ENCODE data around the gene EPN3.

The EPN3 gene

DNA sequence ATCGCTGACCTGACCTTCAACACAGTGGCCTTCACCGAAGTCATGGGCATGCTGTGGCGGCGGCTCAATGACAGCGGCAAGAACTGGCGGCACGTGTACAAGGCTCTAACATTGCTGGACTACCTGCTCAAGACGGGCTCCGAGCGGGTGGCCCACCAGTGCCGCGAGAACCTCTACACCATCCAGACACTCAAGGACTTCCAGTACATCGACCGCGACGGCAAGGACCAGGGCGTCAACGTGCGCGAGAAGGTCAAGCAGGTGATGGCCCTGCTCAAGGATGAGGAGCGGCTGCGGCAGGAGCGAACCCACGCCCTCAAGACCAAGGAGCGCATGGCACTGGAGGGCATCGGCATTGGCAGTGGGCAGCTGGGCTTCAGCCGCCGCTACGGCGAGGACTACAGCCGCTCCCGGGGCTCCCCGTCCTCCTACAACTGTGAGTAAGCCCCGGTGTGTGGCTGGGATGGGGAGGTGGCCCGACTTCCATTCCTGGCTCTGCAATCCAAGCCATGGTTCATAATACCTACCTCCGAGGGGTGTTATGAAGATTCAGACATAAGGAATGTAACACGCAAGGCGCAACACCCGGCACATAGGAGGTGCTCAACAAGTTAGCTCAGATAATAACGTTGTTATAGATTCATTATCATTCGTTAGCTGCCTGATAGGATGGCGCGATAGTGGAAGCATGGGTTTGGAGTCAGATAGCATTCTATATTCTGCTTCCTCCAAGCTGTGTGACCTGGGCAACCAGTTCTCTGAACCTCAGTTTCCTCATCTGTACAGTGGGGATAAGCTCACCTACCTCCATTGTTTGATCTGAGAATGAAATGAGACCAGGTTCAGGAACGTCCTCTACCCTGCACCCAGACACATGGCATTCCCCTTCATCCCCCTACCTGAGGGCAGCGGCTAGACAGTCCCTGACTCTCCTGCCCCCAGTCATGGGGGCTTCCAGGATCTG is 4.4 kb downstream of the EPN3 start:
- no peak for DNase-seq

DNA sequence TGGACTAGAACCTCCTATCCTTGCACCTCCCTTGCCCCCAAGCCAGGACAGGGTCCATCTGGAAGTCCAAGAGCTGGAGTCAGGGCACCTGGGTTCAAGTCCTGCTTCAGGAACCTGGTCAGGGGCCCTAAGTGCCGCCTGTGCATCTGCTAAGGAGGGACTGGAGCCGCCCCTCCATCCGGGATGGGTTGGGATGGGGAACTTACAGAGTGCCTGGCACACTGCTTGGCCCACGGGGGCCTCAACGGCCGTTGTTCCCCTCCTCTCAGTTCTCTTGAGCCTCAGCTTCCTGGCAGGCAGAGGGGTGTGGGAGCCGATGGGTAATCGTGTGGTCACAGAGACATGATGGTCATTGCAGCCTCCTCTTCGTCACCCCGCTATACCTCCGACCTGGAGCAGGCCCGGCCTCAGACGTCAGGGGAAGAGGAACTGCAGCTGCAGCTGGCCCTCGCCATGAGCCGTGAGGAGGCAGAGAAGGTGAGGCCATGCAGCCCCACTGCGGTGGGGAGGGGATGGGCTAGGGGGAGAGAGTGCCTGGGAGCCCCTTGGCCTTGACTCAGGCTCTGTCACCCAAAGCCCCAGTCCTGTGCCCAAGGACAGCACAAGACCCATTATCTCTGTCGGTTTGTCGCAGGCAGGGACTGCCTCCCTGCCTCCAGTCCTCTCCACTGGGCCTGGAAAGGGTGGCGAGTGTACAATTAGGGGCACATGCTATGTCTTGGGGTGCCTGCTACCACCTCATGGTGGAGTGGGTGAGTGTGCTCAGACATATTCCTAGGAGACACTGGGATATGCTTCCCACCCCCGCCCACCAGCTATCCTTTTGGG is 5.4 kb downstream of the EPN3 start:
- DNase-seq = no peak

DNA sequence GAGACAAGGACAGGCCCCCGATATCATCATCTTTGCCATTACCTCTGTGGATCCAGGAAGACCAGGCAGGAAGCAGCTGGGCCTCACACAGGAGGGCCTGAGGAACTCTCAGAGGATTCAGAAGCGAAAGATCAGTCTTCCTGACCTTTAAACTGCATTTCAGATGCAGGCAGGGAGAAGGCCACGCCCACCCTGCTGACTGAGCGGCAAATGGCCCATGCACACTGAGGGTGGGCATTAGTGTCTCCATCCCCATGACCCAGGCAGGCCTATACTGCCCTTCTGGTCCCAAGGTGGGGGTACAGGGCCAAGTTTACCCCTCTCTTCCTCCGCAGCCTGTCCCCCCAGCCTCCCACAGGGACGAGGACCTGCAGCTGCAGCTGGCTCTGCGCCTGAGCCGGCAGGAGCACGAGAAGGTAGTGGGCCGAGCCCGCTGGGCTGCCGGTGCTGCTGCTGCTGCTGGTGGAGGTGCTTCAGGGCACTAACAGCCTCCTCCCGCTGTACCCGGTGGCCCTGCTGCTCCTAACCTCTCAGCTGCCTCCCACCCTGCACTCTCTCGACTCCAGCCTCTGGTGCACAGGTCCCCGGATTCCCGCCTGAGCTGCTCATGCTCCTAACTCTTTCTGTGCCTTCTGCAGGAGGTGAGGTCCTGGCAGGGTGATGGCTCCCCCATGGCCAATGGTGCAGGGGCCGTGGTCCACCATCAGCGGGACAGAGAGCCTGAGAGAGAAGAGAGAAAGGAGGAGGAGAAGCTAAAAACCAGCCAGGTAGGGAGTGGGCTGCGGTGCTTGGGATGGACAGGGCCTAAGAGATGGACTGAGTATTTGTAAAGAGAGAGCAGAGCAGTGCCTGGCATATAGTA is 6.2 kb downstream of the EPN3 start:
- no peak for DNase-seq

DNA sequence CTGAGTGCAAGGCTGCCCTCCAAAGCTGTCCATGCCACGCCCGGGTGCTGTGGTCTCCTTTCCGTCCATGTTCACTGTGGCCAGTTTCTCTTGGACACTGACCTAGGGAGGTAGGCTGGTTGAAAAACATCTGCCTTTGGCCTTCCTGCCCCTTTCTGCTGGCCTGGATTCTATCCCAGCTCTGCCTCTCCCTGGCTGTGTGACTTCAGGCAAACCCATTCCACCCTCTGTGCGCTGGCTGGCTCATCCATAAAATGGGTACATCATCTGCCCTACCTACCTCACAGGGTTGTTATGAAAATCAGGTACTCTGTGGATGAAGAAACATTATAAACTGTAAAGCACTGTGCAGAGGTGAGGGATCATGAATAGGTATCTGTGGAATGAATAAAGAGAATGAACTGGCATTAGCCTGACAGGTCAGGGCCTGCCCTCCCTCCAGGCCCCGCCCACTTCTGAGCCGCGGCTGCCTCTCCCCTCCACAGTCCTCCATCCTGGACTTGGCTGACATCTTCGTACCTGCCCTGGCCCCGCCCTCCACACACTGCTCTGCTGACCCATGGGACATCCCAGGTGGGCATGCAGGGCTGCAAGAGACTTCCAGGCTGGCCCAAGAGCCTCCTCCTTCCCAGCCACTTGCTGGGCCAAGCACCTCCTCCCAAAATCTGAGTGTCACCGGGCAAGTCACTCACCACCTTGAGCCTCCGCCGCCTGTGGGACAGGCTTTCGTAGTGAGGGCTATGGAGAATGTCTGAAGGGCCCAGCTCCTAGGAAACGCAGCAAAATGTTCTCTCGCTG is 7.4 kb downstream of the EPN3 start:
- DNase-seq = no peak

DNA sequence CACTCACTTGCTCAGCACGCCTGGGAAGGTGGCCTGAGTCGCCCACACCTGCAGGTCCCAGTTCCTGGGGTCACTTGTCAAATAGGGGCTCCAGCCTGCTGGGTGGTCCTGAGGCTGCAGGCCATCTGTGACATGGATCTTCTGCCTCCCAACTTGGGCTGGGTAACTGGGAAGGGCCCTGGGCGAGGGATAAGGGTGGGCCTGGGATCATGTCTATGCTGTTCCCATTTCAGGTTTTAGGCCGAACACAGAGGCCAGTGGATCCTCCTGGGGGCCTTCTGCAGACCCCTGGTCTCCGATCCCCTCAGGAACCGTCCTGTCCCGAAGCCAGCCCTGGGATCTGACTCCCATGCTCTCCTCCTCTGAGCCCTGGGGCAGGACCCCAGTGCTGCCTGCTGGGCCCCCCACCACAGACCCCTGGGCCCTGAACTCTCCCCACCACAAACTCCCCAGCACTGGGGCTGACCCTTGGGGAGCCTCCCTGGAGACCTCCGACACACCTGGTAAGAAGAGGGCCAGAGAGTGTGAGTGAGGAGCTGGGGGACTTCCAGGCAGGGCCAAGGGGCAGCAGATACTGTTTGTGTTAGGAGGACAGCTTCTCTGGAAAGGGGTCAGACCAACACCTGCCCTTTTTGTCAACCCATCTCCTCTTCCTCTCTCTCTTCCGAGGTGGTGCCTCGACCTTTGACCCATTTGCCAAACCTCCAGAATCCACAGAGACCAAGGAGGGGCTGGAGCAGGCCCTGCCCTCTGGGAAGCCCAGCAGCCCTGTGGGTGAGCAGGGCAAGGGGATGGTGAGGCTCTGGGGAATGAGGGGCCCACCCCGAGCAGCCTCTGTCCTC is 8.2 kb downstream of the EPN3 start:
- DNase-seq = no peak

DNA sequence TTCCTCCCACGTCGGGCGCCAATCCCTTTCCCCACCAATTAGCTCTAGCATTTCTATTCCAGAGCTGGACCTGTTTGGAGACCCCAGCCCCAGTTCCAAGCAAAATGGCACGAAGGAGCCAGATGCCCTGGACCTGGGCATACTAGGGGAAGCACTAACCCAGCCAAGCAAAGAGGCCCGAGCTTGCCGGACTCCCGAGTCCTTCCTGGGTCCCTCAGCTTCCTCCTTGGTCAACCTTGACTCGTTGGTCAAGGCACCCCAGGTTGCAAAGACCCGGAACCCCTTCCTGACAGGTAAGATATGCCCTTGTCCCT is 8.8 kb downstream of the EPN3 start:
- no peak for DNase-seq

DNA sequence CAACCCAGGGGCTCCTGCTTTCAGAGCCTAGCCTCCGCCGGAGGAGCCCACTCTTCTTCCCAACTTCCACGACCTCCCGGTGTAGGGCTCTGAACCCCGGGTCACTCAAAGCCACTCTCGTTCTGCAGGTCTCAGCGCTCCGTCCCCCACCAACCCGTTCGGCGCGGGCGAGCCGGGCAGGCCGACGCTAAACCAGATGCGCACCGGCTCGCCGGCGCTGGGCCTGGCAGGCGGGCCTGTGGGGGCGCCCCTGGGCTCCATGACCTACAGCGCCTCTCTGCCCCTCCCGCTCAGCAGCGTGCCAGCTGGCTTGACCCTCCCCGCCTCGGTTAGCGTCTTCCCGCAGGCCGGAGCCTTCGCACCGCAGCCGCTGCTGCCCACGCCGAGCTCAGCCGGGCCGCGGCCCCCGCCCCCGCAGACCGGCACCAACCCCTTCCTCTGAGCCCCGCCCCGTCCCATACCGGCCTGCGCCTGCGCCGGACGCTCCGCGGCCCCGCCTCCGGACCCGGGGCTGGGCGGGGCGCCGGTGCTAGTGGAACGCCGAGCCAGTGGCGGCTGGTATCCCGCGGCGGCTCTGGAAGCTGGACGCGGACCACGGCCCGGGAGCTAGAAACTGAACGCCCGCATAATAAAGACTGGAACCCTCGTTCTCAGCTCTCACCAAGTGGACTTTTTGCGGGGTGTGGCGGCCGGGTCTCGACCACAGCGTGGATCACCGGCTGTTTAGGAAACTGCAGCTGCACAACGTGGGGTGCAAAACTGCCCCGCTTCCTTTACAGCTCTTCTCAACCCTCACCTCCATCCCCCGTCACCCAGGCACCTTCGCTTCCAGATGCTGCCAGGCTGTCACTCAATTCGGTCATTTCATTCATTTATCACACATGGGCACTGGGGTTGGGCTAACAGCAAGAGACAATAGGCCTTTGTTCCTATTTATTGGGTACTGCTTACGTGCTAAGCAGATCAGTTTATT is 9.5 kb downstream of the EPN3 start:
- DNase-seq = peak; percentile 75

DNA sequence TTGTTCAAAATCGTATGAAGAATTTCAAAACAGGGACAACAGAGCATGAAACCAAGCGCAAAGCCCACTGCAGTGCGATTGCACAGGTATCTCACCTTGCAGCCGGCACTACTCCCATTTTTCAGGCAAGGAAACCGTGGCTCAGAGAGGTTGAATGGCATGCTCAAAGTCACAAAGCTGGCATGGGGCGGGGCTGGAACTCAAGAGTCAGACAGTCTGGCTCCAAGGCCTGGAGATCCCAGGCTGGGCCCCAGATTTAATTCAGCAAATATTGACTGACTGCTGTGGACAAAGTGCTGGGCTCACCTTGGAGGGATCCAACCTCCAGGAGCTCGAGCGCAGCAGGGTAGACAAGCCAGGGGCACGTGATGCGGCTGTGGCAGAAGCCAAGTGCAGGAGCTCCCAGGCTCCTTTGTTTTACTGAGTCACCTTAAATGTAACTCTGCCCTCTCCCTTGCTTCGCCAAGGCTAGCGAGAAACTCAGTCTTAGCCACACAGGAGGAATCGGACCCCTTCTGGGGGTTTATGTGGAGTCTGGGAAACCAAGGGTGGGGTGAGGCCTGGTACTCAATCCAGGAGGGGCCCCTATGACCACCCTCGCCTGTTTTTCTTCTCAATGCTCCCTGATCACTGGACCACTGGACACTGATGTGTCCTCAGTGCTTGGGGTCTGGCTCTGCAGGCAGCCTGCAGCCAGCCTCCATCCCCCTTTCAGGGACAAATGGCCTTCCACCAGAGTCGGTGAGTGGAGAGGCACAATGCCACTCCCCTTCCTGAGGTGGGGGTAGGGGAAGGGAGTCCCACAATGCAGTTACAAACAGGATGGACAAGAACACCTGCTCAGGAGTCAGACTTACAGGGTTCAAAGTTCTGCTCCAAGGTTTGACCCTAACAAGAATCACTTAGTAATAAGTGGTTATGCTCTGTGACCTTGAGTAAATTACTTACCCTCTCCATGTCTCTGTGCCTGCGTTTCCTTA is 10.6 kb downstream of the EPN3 start:
- no peak for DNase-seq

DNA sequence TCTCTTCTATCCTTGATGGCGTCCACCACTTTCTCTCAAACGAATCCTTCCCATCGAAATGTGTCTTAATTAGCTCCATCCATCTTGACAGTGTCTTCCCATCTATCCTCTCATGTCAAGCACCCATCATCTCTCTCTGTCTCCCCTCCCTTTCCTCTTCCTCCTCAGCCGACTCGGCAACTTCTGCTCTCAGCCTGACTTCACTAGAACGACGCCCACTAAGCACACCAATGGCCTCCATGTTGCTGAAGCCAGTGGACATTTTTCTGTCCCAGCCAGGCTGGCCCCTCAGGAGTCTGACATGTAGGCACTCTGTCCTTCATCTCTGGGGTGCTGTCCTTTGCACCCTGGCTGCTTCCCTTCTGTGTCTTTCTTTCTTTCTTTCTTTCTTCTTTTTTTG is 12.0 kb downstream of the EPN3 start:
- no peak for DNase-seq

DNA sequence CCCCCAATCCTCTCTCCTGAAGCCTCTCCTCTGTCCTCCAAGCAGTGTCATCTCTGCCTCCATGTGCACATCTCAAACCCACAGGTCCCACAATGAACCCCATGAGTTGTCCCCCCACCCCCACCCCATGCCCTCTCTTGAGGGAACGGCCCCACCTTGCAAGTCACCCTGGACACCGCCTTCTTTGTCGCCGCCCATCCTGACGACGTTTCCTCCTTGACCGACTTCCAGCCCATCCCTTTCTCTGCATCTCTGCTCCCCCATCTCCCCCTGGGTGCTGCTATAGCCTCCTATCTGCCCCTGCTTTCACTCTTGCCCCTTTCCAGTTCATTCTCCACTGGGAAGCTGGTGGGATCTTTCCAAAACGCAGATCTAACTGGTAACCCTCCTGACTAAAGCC is 12.8 kb downstream of the EPN3 start:
- DNase-seq = no peak

DNA sequence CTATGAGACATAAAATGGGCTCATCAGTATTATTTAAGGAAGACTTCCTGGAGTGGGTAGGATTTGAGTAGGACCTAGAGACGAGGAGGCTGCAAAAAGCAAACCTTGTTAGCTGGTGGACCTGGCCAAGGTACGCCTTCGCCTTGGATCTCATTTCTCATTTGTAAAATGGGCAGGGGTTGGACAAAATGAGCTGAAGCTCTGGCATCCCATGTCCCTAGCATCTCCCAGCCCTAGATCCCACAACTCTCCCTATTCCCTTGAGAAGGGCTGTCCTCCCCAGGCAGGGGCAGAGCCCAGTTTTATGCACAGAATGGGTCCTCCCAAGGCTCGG is 14.1 kb downstream of the EPN3 start:
- no peak for DNase-seq

DNA sequence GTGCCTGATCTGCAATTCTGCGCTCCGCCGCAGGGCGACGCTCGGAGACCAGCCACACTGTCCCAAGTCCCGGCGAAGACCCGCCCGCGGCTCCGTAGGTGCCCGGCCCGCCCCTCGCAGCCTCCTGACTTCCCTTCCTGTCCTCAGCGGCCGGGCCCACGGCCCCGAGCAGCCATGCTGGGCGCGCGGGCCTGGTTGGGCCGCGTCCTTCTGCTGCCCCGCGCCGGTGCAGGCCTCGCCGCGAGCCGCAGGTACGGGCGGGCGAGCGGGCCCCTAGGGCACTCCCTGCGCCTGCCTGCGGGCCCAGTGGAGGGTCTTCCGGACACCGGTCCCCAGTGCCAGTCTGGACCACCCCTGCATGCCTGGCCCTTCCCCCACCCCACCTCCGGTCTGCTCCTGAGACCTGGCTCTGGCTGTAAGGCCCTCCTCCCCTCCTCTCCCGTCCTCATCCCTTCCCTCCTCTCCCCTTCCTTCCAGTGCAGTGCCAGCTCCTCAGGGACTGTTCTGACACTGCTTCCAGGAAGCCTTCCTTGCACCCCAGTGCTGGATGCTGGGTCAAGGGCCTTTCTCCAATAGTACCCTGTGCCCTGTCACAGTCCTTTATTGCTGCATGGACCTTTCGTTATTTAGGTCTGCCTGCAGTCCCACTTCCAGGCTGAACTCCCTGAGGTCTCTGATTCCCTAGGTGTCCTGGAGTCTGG is 14.7 kb downstream of the EPN3 start, which contains the start of gene SPATA20:
Gene SPATA20, plus strand, starts transcription at position 140 of the 701 bp plus-strand sequence. Its CDS starts 35 bp downstream, at position 175.
- peak; percentile 81 for DNase-seq

DNA sequence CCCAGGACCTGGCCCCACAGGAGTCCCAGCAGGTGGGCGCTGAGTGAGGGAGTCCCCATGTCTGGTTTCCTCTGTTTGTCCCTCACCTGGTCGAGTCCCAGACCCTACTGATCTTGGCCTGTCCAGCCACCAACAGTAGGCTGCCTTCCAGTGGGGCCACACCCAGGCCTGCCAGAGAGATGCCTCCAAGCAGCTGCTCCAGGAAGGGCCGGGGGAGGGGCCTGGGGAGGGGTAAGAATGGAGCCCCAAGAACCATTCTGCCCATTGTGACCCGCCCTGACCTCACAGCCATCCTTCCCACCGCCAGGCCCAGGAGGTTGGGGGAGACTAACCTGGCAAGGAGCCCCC is 15.2 kb downstream of the EPN3 start:
- DNase-seq = no peak

DNA sequence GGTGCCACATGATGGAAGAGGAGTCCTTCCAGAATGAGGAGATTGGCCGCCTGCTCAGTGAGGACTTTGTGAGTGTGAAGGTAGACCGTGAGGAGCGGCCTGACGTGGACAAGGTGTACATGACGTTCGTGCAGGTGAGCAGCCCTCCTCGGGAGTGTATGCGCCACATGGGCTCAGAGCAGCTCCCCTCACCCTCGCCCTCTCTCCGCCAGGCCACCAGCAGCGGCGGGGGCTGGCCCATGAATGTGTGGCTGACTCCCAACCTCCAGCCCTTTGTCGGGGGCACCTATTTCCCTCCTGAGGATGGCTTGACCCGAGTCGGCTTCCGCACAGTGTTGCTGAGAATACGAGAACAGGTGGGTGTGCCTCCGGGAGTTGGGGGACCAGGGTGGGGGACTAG is 16.3 kb downstream of the EPN3 start:
- no peak for DNase-seq

DNA sequence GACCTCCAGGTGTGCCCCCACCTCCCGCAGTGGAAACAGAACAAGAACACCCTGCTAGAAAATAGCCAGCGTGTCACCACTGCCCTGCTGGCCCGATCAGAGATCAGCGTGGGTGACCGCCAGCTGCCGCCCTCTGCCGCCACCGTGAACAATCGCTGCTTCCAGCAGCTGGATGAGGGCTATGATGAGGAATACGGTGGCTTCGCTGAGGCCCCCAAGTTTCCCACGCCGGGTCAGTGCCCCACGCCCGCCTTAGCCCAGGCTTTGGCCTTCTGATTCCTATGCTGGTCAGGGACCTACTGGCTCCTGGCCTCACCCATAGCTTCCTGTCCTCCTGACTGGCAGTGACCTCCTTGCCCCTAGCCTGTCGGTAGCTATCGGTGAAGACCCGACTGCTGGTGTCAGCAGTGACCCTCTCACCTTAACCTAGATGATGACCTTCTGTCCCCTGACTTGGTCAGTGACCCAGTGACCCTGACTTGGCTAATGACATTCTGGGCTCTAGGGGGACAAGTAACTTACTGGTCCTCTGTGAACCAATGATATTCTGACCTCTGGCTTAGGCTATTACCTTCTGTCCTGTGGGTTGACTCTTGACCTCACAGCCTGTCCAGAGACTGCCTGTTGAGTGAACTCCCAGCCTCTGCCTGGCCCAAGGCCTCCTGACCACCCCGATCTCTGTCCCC is 16.9 kb downstream of the EPN3 start:
- no peak for DNase-seq

DNA sequence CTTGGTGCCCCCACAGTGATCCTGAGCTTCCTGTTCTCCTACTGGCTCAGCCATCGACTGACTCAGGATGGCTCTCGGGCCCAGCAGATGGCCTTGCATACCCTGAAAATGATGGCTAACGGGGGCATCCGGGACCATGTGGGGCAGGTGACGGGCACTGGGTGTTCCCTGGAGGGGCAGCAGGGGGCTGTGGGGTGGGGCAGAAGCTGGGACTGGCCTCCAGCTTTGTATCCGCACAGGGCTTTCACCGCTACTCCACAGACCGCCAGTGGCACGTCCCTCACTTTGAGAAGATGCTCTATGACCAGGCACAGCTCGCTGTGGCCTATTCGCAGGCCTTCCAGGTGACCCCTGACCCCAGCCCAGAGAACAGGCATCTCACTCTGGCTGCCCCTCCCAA is 17.4 kb downstream of the EPN3 start:
- DNase-seq = no peak

DNA sequence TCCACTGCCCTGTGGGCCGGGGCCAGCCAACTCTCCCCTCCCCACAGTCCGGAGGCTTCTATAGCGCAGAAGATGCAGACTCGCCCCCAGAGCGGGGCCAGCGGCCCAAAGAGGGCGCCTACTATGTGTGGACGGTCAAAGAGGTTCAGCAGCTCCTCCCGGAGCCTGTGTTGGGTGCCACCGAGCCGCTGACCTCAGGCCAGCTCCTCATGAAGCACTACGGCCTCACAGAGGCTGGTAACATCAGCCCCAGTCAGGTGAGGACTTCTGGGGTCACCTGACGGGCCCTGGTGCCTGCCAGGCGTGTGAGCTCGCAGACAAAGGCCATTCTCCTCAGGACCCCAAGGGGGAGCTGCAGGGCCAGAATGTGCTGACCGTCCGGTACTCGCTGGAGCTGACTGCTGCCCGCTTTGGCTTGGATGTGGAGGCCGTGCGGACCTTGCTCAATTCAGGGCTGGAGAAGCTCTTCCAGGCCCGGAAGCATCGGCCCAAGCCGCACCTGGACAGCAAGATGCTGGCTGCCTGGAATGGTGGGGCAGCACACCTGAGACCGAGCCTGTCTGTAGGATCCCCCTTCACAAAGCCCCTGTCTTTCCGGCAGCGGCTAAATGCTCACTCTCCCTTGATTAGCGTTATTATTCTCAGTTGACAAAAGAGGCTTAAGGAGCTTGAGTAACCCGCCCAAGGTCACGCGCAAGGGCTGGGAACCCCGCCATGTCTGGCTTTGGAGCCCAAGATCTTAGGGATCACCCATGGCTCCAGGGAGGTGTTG is 18.3 kb downstream of the EPN3 start:
- no peak for DNase-seq
